Epidermal melanocyte (primary cell): ENCODE results near the gene PPP2R5C.

Source experiments
- DNase-seq: peaks from one replicate; pipeline ENCODE4 v3.0.0; 2011; ENCODE audit warnings: low spot score; ENCODE audit not compliant: insufficient read length

The PPP2R5C gene

DNA sequence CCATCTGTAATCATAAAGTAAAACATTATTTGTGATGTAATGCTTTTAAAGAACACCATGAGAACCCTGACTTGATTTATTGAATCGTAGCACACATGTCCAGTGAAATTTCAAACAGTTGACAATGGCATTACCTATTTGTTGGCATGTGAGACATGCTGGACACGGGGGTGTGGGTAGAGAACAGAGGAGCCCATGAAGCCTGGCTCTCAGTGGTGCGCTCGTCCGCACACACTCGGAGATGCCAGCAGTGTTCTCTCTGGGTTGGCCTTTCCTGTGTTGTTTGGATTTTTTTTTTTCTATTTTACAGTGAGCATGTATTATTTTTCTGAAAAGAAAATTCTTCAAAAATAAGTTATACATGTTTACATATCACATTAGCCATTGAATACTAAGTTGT lies 78.2 kb downstream of the PPP2R5C start:
- no peak for DNase-seq

DNA sequence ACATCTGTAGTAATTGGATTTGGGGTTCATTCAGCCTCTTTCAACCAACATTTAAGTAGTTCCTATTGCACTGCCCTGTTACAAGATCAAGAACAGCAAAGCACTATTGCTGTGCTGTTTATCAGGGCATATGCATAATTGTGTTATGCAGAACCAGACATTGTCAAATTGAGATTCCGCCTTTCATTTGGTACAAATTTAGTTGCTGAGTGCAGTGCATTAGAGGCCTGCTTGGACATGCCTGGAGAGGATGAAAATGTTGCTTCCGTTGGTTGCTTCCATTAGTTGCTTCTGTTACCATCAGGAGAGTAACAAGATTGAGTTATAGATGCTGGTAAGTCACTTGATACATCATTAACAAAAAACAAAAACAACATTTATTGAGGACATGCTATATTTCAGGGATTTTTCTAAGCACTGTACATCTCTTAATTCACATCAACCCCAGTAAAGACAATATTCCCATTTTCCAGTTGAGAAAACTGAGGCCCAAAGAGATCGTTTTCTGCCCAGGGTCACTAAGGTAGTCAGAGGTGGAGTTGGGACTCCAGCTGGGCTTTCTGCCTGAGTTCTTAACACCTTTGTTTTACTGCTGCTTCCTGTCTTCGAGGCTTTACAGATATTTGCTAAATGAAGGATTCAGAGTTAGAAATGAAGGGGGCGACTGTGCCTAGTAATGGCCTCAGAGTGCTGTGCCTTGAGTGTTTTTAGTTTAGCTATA lies 79.3 kb downstream of the PPP2R5C start:
- DNase-seq = no peak

DNA sequence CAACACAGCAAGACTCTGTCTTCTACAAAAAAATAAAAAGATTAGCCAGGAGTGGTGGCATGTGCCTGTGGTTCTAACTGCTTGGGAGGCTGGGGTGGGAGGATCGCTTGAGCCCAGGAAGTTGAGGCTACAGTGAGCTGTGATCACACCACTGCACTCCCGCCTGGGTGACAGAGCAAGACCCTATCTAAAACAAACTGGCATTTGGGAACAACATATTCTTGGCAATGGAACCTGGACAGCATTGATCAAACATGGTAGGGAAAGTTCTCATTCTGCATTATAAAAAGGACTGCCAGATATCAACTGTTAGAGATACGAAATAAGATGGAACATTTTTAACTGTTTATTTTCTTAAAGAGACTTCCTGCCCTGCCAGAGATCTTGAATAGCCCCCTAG lies 81.5 kb downstream of the PPP2R5C start:
- no peak for DNase-seq

- no peak for DNase-seq
Measured at GRCh38 chr14:101843665-101844064, 82.2 kb downstream of the PPP2R5C start.

DNA sequence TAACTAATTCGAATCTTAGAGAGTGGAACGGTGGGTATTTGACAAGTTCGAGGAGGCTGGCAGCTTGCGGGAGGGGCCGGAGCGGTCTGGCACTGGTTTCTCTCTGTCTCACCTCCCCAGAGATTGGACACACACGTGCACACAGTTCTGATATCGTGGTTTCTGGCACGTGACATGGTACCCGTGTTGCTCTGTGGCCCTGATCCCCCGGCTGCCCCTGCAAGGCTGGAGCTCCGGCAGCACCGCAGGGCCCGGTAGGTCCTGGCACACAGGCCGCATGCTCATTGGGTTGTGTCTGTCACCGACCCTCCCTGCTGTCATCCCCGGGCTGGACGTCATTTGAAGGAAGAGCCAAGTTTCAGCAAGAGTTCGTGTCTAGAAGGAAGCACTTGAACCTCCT lies 82.7 kb downstream of the PPP2R5C start:
- no peak for DNase-seq

GRCh38 chr14:101844751-101845150 lies 83.2 kb downstream of the PPP2R5C start:
- no peak for DNase-seq

GRCh38 chr14:101845496-101845895 lies 84.0 kb downstream of the PPP2R5C start:
- no peak for DNase-seq

- no peak for DNase-seq
Measured at GRCh38 chr14:101845896-101846295, 84.4 kb downstream of the PPP2R5C start.

DNA sequence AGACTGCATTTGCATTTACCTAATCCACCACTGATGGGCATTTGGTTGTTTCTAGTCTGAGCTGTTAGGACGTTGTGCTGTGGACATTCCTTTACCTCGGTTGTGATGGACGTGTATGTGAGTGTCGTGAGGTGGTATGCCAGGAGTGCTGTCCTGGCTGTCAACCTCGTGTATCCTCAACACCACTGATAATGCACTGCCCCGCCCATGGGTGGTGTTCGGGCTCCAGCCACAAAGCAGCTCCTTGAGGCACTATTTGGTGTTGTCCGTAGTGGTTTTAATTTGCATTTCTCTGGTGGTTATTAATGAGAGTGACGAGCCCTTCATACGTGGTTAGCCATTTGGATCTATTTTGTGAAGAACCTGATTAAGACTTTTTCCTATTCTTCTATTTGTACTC lies 87.6 kb downstream of the PPP2R5C start:
- no peak for DNase-seq

DNA sequence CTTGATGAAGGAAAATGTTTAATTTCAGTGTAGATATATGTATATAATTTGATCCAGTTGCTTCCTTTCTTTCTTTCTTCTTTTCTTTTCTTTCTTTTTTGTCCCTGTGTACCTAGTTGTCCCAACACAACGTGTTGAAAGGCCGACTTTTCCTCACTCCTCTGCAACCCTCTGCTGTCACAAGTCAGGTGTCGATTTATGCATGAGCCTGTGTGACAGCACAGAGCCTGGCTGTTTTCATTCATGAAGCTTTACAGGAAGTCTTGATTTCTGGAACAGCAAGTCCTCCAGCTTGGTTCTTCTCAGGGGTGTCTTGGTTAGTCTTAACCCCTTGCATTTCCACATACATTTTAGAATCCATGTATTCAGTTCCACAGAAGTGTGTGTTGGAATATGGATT lies 88.1 kb downstream of the PPP2R5C start:
- no peak for DNase-seq

GRCh38 chr14:101851183-101851582 lies 89.7 kb downstream of the PPP2R5C start:
- DNase-seq = no peak

DNA sequence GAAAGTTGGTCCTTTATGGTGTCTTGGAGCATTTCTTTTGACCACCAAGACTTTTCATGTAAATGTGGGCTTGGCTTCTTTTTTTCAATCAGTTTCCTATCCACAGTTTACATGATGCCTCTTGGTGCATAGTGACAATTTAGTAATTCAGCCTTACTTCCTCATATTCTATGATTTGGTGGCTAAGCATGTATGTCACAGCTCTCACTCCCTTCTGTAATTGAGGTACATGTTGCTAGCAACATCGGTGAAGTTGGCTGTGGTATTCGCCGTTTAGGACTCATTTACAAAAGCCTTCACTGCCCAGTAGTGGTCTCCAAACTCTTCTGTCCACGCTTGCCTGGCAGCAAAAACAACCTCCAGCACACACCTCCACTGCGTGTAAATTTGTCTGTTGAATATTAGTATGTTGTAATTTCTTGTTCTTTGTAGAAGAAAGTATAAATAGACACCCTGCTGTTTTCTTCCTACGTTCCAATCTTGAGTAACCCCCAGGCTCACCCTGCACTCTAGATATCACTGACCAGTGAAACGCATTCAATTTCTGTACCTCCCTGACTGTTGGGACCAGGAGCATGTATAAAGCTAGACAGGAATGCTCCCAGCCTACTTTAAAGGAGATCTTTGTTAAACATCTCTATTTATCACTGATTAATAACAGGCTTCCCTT lies 90.4 kb downstream of the PPP2R5C start:
- no peak for DNase-seq

DNA sequence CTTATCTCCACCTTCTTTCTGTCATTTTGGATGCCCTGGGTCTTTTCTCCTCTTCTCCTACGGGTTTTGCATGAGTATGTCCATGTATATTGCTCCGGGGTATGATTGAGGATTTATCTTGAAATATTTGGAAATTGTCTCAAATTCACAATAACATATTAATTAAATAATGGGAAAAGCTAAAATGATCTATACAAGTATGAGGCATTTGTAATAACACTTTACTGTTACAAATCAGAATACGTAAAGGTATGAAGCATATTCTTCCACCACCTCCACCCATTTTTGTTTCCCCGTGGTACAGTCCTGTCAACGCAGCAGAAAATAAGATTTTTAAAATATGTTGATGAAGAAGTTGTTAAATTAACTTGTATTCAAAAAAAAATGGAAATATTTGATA lies 91.3 kb downstream of the PPP2R5C start:
- DNase-seq = no peak

DNA sequence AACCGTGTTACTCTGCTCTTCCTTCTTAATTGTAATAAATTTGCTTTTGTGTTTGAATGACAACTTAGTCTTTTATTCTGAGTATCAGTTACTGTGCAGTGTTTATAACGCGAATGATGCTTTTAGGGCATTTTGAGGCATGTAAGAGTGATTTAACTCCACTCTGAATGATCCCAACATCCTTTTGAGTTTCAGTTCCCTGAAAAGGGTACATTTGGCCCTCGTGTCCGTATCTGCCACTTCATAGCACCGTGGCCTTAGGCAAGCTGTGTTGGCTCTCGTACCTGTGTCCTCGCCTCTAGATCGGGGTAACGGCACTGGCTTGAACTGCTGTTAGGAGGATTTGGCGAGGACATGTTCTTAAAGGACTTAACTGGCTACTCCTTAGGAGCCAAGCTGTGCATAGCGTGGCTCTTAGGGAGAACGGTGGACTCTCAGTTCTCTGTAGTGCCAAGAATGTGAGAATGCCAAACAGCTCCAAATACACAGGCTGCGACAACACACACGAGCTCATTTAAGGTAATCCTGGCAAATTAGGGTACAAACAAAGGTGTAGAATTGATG lies 92.0 kb downstream of the PPP2R5C start:
- no peak for DNase-seq

DNA sequence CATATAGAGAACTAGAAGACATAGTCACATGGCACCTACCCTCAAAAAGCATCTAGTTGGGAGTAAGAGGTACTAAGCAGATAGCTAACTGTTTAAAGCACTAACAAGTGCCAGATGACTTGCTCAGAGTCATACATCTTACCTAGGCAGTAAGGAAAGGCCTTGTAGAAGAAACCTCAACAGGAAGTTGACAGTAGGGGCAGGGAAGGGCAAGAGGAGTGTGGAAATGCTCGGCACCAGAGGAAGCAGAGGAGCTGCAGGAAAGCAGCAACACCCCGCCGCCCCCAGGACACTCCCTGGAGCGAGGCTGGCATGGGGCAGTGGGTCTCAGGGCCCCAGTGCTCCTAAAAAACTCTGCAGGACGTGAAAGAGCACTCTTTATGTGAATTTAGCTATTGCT lies 92.9 kb downstream of the PPP2R5C start:
- no peak for DNase-seq

GRCh38 chr14:101855958-101856357 lies 94.4 kb downstream of the PPP2R5C start:
- no peak for DNase-seq

GRCh38 chr14:101856536-101856935 lies 95.0 kb downstream of the PPP2R5C start:
- DNase-seq = no peak

DNA sequence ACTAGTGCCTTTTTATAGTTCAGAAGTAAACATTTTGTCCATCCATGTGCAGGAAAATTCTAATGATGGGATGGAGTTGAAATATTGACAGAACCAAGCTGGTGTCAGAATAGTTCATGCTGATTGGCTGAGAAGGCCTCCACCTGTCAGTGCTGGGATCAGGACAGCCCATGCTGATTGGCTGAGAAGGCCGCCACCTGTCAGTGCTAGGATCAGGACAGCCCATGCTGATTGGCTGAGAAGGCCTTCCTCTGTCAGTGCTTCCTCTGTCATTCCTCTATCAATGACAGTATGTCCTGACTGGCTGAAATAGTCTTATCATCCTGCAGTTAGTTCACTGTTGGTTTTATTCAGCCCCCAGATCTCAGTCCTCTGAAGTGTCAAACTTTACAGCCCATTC lies 95.7 kb downstream of the PPP2R5C start:
- no peak for DNase-seq

DNA sequence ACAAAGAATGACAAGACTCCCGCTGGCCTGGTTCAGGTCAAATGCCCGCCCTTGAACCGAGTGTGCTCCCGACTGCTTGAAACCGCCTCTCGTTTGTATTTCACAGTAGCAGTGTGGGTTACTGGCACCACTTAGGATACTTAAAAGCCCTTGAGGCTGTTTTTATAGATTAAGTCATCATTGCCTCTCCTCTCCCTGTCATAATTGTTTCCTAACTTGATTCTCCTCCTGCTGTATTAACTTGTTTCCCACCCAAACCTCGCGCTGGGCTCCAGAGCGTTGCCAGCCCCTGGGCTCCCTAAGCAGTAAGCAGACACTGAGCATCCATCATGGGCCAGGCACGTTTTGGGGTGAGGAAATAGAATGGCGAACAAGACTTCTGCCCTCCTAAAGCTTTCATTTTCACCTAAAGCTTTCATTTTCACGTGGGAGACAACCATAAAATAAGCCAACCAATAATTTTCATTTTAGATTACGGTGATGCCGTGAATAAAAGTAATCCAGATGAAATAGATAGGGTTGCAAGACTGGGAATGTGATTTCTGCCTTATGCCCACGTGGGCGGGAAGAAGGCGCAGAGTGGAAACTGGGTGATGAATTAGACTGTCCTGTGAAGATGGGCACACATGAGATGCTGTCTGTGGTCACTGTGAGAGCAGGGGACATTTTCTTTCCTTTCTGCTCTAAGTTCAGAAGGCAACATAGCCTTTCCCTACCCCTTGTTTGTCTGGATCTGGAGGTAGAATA lies 97.5 kb downstream of the PPP2R5C start:
- DNase-seq = no peak

DNA sequence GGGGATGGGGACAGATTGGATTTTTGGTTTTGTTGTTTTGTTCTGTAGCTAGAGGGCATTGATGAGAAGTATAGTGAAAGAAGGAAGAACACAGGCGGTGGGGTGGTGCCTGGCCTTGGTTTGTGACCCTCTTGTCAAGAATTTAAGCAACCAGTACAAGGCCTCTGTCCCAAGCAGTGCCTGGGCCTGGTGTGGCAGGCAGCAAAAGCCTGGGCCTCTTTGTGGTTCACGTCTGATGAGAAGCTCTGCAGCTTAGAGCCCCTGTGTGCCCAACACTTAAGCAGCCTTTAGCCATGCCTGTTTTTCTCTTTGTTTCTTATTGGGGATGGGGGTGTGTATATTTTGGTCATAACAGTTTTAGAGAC lies 98.0 kb downstream of the PPP2R5C start:
- no peak for DNase-seq

GRCh38 chr14:101859958-101860357 lies 98.4 kb downstream of the PPP2R5C start:
- DNase-seq = no peak

DNA sequence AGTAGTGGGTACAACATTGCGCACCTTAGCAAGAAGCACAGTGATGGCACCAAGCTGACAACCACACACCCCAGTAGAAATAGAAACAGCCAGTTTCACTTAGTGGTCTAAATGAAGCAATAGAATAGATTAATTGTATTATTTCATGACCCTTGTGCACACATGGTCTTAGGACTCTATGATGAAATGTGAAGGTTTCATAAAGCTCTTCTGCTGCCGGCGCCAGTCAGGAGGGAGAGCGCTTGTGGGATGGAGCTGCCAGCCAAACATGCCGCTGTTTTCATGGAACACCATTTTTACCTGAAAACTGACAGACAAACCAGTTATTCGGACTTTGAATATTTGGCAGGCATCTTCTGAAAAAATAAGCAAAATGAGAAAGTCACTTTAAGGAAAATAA lies 100.0 kb downstream of the PPP2R5C start:
- no peak for DNase-seq
